H54 (cell line): ENCODE results near the gene STX17.

Experiments
- DNase-seq: peaks from one replicate; pipeline ENCODE4 v3.0.0; 2011; ENCODE audit warnings: low spot score, mixed read lengths; ENCODE audit not compliant: insufficient read length
- FAIRE-seq: peaks from 3 replicates; lab custom pipeline; 2011; peaks lifted over from hg19 to GRCh38; lab: Jason Lieb, UNC
- POLR2A ChIP-seq: IDR thresholded peaks from 2 replicates; pipeline ENCODE4 v1.6.1; 2011; ENCODE audit warnings: low read depth, mild to moderate bottlenecking, low read length

Gene STX17

GRCh38 chr9:99878651-99879050 lies 27.8 kb upstream of the STX17 start:
- FAIRE-seq, result no peak
- no peak for TF ChIP-seq POLR2A
- DNase-seq, result no peak

GRCh38 chr9:99881769-99882168 lies 24.7 kb upstream of the STX17 start:
- FAIRE-seq, result no peak
- TF ChIP-seq POLR2A, result no peak
- DNase-seq, result no peak

GRCh38 chr9:99885747-99886146 lies 20.7 kb upstream of the STX17 start:
- no peak for DNase-seq
- TF ChIP-seq POLR2A, result no peak
- FAIRE-seq, result no peak

- TF ChIP-seq POLR2A, result no peak
- peak; percentile 52 for FAIRE-seq
- no peak for DNase-seq
Measured at GRCh38 chr9:99889120-99889519, 17.3 kb upstream of the STX17 start.

- no peak for TF ChIP-seq POLR2A
- FAIRE-seq, result peak; percentile 27
- DNase-seq, result no peak
Measured at GRCh38 chr9:99894826-99895225, 11.6 kb upstream of the STX17 start.

- DNase-seq (no peak), FAIRE-seq (no peak)
- no peak for TF ChIP-seq POLR2A
Measured at GRCh38 chr9:99895510-99895909, 10.9 kb upstream of the STX17 start.

GRCh38 chr9:99896119-99896518 lies 10.3 kb upstream of the STX17 start:
- no peak for TF ChIP-seq POLR2A
- FAIRE-seq, result no peak

GRCh38 chr9:99903393-99903792 lies 3.1 kb upstream of the STX17 start:
- FAIRE-seq (no peak), DNase-seq (no peak)
- no peak for TF ChIP-seq POLR2A

More at GRCh38 chr9:99896119-99896518, 10.3 kb upstream of the STX17 start:
- no peak for DNase-seq

GRCh38 chr9:99905833-99906402 lies 536 bp upstream of the STX17 start:
- no peak for TF ChIP-seq POLR2A
- DNase-seq (no peak), FAIRE-seq (no peak)

- DNase-seq (no peak), FAIRE-seq (no peak)
- TF ChIP-seq POLR2A, result no peak
Measured at GRCh38 chr9:99907208-99907532, 716 bp downstream of the STX17 start.

- DNase-seq (no peak), FAIRE-seq (no peak)
- no peak for TF ChIP-seq POLR2A
Measured at GRCh38 chr9:99911600-99911999, 5.1 kb downstream of the STX17 start.

GRCh38 chr9:99916650-99917049 lies 10.2 kb downstream of the STX17 start:
- DNase-seq (no peak), FAIRE-seq (no peak)
- no peak for TF ChIP-seq POLR2A

- TF ChIP-seq POLR2A, result no peak
- FAIRE-seq, result no peak
- DNase-seq, result no peak
Measured at GRCh38 chr9:99918134-99918533, 11.7 kb downstream of the STX17 start.

- DNase-seq (no peak), FAIRE-seq (no peak)
- no peak for TF ChIP-seq POLR2A
Measured at GRCh38 chr9:99919930-99920329, 13.5 kb downstream of the STX17 start.

- no peak for TF ChIP-seq POLR2A
- no peak for DNase-seq
- peak; percentile 92 for FAIRE-seq
Measured at GRCh38 chr9:99921875-99922710, 15.6 kb downstream of the STX17 start.
